GM18511 (cell line): ENCODE measurements around the gene CS.

ENCODE experiments used
- ATAC-seq: cut with Tn5 transposase; IDR thresholded peaks from one replicate; pipeline ENCODE4 v1.9.1; 2021; ENCODE audit warnings: mild to moderate bottlenecking, moderate library complexity; ENCODE audit not compliant: unreplicated experiment

The CS gene

GRCh38 chr12:56221757-56222530, 78.2 kb downstream of the CS start, which contains the start of gene RNF41:
RNF41 (minus strand) TSS chr12:56221922; CDS start chr12:56214047, 7,875 bp downstream.
- peak; percentile 85 for ATAC-seq
